HG03175 (cell line): ENCODE results near the gene MTHFD1.

ENCODE experiments used
- ATAC-seq: cut with Tn5 transposase; IDR thresholded peaks from one replicate; pipeline ENCODE4 v1.9.1; 2021; ENCODE audit warnings: mild to moderate bottlenecking, moderate library complexity; ENCODE audit not compliant: unreplicated experiment

MTHFD1 gene

GRCh38 chr14:64488590-64489099, 100.5 kb downstream of the MTHFD1 start:
- ATAC-seq = no peak

- ATAC-seq = no peak
Observed at GRCh38 chr14:64491637-64492036, 103.5 kb downstream of the MTHFD1 start.

GRCh38 chr14:64493455-64493854, 105.3 kb downstream of the MTHFD1 start:
- no peak for ATAC-seq

GRCh38 chr14:64495252-64495651, 107.1 kb downstream of the MTHFD1 start:
- ATAC-seq = no peak

- no peak for ATAC-seq
Observed at GRCh38 chr14:64496764-64497163, 108.6 kb downstream of the MTHFD1 start.

GRCh38 chr14:64500088-64500487, 111.9 kb downstream of the MTHFD1 start:
- no peak for ATAC-seq

- no peak for ATAC-seq
Observed at GRCh38 chr14:64501411-64502171, 113.4 kb downstream of the MTHFD1 start.

GRCh38 chr14:64502456-64502855, 114.3 kb downstream of the MTHFD1 start:
- ATAC-seq = no peak

- peak; percentile 4 for ATAC-seq
Observed at GRCh38 chr14:64502887-64503433, 114.8 kb downstream of the MTHFD1 start.

- peak; percentile 64 for ATAC-seq
Observed at GRCh38 chr14:64503434-64504309, 115.5 kb downstream of the MTHFD1 start, which contains the start of gene ZBTB25. TSS of gene ZBTB25 (minus strand) at chr14:64503838. CDS start at chr14:64490533, 13,305 bp downstream.

GRCh38 chr14:64504310-64504896, 116.2 kb downstream of the MTHFD1 start, which contains the start of gene ZBTB1:
TSS of gene ZBTB1 (plus strand) at chr14:64504770. CDS start at chr14:64521505, 16,735 bp downstream.
- peak; percentile 29 for ATAC-seq

GRCh38 chr14:64504897-64505794, 117.0 kb downstream of the MTHFD1 start:
- ATAC-seq = peak; percentile 21

- no peak for ATAC-seq
Observed at GRCh38 chr14:64506721-64507120, 118.6 kb downstream of the MTHFD1 start.

- no peak for ATAC-seq
Observed at GRCh38 chr14:64507376-64508156, 119.4 kb downstream of the MTHFD1 start.

- no peak for ATAC-seq
Observed at GRCh38 chr14:64508215-64508776, 120.1 kb downstream of the MTHFD1 start.

- ATAC-seq = no peak
Observed at GRCh38 chr14:64509036-64509435, 120.9 kb downstream of the MTHFD1 start.
